HG03439 (cell line): Measurements from ENCODE around the gene PRCD.

Source experiments
- ATAC-seq: cut with Tn5 transposase; IDR thresholded peaks from one replicate; pipeline ENCODE4 v1.9.1; 2021; ENCODE audit warnings: mild to moderate bottlenecking, moderate library complexity; ENCODE audit not compliant: unreplicated experiment

Gene PRCD

DNA sequence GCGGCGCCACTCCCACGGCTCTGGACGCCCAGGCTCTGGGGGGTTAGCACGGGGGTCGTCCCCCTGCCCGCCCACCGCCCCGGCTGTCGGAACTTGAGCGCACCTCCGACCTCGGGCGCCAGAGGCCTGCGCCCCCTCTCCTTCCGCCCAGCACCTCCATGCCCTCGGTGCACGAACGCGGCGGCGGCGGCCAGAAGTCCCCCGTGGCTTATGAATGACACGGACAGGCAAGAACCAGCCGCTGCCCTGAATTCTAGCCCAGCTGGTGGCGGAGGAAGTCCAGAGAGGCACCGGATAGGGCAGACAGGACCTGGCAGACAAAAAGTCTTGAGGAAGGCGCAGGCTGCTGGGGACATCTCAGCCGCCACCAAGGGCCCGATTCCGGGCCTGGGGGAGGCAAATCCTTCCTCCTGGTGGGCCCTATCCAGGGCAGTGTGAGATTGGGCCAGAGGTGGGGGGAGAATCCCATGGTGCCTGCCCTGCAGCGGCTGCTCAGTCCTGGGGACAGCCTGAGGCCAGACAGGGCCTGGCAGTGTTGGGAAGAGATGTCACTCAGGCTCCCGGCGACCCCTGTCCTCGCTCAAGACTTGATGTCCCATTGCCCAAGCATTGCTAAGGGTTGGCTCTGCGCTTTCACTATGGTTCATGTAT lies 1.4 kb upstream of the PRCD start:
- no peak for ATAC-seq

DNA sequence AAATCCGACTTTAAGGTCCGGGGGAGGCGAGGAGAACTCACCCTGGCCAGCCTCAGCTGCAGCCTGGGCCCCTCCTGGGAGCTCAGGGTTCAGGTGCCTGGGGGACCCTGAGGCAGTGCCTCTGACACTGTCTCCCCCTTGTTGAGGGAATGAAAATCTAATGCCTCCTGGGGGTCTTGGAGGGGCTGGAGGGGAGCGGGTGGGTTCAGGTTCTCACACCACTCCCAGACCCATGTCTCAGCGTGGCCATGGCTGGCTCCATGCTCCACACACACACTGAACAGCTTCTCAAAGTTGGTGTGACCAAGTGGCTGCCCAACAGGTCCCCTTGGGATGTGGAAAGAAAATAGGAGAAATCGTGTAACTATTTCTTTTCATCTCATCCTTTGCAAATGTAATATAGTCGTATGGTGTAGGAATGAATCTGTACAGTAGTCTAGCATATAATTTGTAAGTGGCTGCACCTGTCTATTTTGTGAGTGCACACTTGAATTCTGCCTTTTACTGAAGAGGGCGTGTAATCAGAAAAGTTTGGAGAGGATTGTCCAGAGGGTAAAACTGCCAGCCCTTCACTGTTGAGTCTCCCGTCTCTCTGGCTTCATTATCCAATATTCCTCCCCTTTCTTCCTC lies 788 bp upstream of the PRCD start:
- no peak for ATAC-seq

DNA sequence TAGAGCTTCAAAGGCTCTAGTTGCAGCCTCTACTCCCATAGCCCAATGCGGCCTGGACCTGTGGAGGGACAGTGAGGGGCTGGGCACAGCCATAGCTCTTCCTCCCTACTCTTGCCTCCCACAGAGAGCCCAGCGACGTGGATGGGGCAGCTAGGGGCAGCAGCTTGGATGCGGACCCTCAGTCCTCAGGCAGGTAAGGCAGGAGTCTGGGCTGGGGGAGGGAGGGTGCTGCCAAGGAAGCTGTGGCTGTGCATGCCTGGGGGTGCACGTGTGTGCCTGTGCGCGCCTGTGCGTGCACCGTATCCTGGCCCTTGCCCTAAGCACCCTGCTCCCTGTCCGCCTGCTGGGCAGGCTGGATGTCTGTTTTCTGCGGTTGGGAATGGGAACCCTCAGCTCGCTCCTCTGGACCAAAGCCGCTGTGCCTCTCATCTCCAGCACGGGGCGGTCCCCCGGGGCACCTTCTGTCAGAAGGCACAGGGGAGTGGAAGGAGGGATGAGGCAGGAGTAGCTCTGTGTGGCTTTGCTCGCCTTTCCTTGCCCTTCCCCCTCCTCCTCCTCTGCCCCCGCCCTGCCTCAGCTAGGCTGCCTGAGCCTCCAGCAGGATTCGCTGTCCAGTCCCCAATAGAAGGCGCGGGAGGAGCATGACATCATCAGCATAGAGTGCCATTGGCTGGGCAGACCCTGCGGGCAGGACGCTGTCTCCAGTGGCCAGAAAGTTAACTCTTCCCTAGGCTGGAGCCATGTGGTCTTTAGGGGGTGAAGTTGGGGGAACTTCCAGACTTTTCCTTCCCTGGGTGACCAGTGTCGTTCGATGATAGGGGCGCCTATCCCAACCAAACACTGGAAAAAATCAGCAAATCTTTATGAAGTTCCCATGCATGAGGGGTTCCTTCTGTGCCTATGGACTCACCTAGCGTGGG lies 797 bp downstream of the PRCD start:
- ATAC-seq: no peak

DNA sequence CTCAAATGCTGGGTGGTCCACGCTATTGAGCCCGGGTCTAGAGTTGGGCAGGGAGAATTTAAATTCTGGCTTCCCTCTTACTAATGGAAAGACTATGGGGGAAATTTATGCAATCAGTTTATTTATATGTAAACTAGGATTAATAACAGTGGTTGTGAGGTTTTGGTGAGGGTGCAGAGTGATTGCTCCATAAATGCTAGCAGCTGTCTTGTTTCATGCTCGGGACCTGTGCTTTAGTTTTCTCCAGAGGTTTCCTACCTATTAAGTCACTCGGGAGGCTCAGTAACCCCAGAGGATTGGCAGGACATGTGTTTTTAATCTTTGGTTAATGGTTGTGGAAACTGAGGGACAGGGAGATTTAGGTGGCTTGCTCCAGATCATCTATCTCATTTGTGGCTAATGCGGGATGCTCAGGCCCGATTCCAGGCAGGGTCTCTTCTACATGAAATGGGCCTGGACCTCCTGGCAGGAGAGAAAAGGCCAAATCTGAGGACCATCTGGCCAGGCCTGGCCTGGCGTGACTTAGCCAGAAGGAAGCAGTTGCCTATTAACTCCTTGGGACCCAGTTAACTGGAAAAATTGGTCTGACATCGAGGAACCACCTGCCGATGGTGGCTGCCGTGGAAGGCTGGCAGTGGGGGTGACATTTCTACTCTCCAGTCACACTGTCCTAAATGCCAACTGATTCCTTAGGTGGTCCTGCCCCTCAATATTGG lies 2.1 kb downstream of the PRCD start:
- no peak for ATAC-seq

DNA sequence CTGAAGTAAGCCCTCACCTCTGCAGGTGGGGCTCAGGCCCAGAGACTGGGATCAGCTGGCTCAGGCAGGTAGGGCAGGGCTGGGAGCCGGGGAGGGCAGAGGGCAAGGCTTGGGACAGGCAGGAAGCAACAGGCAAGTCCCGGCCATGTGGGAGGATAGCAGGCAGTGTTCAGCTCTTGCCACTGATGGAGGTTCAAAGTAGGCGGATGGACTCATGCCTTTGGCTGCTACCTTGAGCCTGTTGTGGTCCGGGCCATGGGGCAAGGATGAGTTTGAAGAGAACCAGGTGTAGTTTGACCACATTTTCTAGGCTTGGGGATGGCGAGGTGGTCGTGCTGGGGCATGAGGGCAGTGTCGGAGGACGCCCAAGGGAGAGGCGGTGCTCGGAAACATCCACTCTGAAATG lies 2.7 kb downstream of the PRCD start:
- no peak for ATAC-seq

DNA sequence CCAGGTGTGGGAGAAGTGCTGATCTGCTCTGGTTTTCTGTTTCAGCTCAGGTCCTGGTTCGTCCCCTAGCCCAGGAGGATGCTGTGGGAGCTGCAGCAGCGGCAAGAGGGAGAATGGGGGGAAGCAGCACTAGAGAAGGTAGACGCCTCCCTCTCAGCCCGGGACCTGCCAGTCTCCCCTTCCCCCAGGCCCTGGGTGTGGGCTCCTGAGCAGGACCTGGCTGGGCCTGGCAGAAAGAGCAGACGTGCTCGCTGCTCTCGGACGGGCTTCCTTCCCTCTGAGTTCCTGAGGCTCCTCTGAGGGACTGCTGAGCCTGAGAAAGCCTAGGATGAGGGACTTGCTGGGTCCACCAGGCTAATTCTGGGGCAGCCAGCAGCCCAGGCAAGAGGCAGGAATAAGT lies 3.1 kb downstream of the PRCD start:
- no peak for ATAC-seq

DNA sequence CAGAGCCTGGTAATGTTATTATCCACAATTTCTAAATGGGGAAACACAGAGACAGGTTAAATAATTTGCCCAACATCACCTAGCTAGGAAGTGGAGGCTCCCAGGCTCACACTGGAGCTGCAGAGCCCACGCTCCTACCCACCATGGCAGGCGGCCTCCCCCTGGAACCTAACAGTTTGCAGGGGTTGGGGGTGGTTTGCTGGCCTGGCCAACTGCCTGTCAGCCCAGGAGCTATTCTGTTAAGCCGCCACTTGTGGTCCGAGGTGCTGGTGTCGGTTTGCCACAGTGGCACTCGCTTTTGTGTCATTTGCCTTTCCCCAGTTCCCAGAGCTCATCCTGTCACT lies 3.6 kb downstream of the PRCD start:
- no peak for ATAC-seq

DNA sequence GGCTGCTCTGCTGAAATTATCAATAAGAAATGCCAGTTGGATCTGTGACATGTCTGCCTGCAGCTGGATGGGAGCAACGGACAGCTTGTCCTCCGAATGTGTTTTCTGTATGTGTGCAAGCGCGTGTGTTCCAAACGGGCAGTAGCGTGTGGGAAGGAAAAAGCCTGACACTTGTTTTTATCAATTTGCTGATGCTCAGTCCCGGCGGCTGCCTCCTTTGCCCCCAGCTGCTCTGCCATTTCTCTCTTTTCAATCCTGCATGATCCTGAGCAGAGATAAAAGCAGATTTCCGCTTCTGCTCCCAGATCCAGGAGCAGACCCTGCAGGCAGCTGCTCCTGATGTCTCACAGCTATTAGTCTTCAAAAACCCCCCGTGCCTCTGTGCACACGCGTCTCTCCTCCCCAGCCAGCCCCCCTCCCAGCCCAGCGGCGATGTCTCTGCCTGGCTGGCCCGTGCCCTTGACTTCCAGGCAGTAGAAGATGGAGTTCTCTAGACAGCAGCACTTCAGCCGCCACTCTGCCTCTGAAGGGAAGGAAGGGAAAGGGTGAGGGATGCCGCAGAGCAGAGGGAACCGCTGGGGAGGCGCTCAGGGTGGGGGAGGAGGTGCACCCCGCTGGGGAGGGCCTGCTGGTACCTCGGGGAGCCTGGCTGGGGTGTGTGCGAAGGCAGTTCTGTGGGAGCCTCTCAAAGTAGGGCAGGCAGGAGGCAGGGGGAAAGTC lies 4.1 kb downstream of the PRCD start:
- no peak for ATAC-seq

DNA sequence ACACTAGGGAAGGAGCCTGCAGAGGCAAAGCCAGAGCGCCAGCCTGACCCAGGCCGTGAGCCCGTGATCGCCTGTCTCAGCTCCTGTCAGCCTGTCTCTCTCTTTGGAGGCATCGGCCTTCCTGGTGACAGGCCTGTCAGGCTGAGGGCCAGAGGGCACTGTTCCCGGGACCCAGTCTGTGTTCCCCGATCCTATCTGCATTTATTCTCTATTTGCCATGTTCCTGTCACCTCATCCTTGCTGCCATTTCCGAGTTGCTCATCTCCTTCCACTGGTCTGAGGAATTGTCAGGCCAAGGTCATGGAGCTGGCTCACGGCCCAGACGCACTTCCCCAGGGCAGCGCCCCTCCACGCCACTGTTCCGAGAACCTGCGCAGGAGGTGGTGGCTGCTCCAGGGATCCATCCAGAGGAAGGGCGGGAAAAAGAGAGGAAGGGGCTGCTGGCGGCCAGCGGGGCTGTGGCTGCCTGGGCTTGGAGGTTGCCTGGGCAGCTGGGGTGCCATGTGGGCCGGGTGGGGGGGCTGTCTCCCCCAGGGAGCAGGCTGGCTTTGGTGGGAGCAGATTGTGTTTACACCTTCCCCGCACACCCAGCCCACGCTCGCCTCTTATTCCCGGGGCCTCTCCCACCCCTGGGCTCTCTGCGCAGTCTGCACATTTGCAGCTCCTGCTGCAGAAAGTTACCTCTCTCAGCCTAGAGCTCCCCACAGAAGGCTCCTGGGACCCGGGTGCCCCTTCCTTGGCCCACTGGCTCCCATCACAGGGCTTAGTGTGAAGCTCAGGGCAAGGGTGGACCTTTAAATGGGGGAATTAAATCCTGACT lies 4.9 kb downstream of the PRCD start:
- ATAC-seq: no peak

DNA sequence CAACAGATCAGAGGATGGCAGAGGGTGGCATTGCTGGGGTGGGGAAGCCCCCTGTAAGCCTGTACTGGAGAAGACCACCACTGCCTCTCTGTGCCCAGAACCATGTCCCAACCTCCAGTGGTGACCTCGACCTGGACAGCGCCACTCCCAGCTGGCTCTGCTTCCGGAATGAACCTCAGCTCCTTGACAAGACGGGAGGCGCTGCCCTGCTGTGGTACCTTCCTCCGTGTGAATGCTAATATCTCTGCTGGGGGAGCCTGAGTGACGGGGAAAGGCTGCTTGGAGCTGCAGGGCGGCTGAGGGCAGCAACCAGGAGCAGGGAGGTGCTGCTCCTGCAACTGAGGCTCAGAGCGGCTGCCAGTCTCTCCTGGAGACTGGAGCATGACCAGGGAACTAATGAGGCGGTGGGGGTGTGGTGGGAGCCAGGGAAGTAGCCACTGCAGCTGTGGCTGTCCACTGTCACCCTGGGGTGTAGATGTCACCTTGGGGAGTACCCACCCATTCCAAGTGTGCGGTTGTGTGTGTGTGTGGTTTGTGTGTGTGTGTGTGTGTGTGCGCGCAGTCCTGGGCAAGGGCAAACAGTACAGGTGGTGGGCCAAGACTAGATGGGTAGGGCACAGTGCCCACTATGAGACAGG lies 6.2 kb downstream of the PRCD start:
- no peak for ATAC-seq

DNA sequence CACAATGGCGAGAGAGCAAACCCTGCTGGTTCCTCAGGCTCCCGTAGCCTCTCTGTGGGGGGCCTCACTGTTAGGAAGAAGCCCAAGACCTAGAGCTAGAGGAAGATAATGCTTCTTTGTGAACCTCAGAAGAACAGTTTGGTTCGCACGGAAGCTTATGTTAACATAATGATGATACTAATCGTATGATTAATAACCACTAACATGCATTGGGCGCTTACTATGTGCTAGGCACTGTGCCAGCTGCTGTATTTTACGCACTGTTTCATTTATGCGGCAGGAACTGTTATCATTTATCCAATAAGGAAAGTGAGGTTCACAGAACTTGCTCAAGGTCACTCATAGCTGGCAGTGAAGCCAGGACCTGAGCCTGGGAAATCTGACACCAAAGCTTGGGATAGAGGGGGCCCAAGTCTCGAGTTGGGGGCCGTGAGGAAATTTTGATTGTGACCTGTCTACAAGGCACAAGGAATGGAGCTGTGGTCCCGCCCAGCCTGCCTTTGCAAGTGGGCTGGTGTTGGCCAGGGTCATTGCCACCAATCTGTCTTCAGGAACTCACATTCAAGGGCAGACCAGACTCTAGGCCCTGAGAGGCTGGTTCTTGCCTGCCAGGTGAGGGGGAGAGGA lies 6.8 kb downstream of the PRCD start:
- ATAC-seq: no peak

DNA sequence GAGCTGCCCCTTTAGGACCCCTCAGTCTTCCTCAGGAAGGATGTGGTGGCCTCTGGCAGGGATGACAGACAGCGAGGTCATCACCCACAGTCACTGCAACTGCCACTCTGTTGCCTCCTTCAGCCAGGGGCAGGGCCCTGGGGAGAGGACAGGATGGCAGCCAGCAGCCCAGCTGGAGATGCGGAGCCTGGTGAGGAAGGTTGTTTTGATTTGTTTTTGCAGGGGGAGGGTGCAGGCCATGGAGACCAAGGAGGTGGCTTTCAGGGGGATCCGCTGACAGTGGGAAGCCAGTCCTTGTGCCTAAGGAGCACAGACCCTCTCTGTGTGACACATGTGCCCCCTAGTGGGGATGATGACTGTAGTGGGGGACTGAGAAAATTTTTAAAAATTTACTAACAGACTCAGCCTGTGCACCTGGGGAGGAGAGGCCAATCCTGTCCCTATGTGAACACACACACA lies 7.4 kb downstream of the PRCD start:
- ATAC-seq: no peak

DNA sequence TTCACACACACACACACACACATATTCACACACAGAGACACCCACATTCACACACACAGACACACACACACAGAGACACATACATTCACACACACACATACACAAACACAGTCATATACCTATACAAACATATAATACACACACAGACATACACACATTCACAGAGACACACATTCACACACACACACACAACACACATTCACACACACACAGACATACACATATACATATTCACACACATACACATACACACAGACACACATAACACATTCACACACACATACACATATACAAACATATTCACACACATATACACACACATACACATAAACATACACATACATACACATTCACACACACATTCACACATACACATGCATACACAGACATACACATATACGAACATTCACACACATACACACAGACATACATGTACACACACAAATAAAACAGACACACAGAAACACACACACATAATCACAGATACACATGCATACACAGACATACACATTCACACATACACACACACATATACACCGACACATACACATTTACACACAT lies 7.9 kb downstream of the PRCD start:
- ATAC-seq: no peak

DNA sequence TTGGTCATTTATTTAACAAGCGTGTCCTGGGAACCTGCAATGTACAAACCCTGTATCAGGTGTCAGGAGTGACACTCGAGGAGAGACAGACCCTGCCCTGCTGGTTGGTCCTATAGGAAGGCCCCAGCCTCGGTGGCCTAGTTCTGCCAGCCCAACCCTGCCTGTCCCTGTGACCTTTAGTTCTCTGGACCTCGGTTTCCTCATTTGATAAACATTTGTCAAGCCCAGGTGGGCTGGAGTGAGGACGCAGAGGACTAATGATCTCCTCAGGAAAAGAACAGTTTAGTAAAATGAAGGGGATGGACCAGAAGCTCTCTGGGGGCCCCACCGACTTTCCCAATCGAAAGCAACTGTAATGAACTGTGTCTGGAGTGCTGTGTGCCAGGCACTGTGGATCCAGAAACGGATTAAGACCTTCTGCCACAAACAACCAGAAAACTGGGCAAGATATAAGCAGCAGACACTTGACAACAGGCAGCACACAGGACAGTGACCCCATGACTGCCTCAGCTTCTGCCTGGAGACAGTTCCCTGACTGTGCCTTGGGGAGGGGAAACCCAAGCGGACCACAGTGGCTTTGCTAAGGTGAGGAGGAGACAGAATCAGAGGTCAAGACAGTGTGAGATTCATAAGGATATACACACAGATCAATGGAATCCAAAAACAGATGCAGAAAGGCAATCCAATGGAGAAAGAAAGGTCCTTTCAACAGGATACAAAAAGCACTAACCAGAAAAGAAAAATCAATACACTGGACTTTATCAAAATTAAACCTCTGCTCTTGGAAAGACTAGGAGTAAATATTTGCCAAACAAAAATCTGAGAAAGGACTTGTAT lies 8.8 kb downstream of the PRCD start:
- ATAC-seq: no peak

DNA sequence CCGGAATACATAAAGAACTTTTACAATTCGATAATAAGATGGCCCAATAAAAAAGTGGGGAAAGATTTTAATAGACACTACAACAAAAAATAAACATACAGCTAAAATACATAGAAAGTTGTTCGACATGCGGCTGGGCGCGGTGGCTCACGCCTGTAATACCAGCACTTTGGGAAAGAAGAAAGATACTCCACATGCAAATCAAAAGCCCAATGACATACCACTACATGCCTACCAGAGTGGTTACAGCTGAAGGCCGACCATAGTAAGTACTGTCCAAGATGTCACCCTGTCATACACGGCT lies 9.3 kb downstream of the PRCD start:
- no peak for ATAC-seq

DNA sequence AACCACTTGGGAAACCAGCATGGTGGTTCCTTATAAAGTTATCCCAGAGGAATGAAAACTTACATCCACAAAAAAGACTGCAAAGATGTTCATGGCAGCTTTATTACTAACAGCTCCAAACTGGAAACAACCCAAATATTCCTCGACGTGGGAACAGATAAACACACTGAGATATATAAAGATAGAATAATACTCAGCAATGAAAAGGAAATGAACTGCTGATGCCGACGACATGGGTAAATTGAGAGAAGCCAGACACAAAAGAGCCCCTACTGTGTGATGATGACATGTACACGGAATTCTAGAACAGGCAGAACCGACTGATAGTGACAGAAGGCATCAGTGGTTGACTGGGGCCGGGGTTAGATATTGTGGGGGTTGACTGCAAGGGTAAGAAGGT lies 9.7 kb downstream of the PRCD start:
- no peak for ATAC-seq

DNA sequence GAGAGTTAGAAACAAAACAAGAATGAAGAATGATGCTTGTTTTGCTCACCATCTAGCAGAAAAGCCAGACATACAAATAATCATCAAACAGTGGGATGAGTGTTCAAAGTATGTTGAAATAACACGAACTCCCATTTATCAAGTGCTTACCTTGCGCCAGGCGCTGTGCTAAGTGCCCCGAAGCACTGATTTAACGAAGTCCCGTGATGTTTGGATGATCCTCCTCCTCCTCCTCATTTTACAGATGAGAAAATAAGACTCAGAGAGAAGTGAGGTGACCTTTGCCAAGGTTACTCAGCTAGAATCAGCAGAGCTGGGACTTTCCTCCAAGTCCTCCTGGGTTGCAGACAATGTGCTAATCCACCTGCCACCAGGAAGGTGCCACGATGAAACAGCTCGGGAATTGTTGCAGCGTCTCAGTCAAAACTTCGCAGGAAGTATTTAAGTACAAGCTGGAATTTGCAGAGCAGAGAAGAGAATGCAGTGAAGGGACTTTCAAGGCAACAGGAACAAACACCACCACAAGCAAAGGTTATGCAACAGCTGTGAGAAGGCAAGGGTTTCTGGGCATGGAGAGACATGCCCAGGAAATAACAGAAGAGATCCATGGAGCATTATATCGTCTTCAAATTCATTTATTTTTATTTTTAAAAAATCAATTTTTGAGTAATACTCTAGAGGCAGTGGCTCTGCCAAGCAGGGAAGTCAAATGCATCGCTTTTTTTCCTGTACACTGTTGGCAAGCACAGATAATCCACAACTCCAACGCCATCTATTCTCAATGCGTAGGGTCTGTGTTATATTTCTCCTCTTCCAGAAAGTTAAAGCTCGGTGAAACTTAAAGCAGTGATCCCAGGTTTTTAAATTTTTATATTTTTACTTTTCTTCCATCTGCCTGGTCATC lies 11.1 kb downstream of the PRCD start:
- ATAC-seq: no peak
